ENCODE data around the gene AGBL4. TPM values are rescaled to one million over a fixed set of nuclear protein-coding genes. Genes with fewer than 3 reads are reported as not detected.

Gene AGBL4
- total RNA-seq, 4 donors from 2014 or later, result 0.13 TPM; not detected in 3

DNA sequence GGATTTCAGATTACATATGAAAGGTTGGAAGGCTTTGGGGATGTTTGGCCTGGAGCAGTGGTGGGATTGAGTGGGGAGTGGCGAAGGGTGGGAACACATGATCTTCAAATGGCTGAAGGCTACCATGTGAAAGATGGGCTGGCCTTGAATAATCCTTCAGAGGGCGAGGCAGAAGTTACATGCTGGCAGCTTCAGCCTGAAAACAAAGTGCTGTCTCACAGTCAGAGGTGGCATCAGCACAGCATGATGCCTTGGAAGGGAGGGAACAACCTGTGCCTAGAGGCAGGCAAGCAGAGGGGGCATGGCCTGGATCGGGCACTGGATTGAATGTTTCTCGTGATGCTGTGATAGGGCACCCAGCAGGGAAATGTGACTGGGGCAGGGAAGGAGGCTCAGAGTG lies 1377.9 kb downstream of the AGBL4 start:
- Histone ChIP-seq H3K27me3 (no peaks in the 10 kb centered on the region), H3K9me3 (no peaks in the 10 kb centered on the region), H3K4me3 (no peak overlapping the region), H3K4me1 (no peaks in the 10 kb centered on the region), H3K36me3 (no peaks in the 10 kb centered on the region), H3K27ac (replicated peaks in 1 of 4) (no peak overlapping the region)
- TF ChIP-seq POLR2AphosphoS5 (IDR thresholded peaks at IDR 0.05) (no peak), EP300 (IDR thresholded peaks at IDR 0.05) (no peak), CTCF (IDR thresholded peaks at IDR 0.05) (no peak)
- intact Hi-C loops (cut with DNase I), result no loop called here
- WGBS, result 78% methylated on average over 4 of the region's 4 CpGs
- no peak for DNase-seq (ENCODE audit: extremely low spot score)

GRCh38 chr1:48644905-48645605 lies 1378.7 kb downstream of the AGBL4 start:
- Histone ChIP-seq H3K9me3 (no peaks in the 10 kb centered on the region), H3K27ac (replicated peaks in 1 of 4) (no peak overlapping the region), H3K27me3 (no peaks in the 10 kb centered on the region), H3K4me1 (no peaks in the 10 kb centered on the region), H3K4me3 (no peak overlapping the region), H3K36me3 (no peaks in the 10 kb centered on the region)
- no peak for DNase-seq (ENCODE audit: extremely low spot score)
- WGBS, result 85% methylated on average over 3 of the region's 3 CpGs
- TF ChIP-seq POLR2A (IDR thresholded peaks at IDR 0.05; ENCODE audit: low read depth) (no peak), POLR2AphosphoS5 (IDR thresholded peaks at IDR 0.05) (no peak), CTCF (IDR thresholded peaks at IDR 0.05) (no peak), EP300 (IDR thresholded peaks at IDR 0.05) (no peak)
- intact Hi-C loops (cut with DNase I), result no loop called here

DNA sequence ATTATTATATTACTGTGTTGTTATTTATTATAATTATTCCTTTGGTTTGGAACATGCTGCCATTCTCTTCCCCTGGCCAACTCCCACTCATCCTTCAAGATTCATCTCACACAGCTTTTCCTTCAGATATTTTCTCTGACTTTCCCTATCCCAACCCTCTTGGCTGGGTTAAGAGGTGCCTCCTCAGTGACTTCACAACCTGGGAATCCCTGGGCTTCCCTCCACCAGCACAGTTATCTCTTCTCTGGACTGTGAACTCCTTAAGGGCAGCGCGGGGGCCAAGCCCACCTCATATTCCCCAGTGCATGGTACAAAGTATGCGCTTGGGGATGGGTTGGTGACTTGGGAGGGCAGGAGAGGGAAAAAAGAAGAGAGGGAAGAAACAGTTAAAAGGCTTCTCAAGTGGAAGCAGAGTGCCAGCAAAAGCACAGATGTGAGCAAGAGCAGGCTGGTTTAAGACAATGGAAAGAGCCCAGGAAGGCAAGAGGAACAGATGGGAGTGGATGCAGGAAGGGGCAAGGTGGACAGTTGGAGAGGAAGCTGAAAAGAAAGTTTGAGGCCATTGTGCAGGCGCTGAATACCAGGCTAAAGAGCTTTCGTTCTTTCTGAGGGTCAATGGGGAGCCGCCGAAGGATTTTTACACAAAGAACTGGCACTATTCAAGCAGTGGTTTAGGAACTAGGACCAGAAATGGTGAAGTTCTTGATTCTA lies 1379.4 kb downstream of the AGBL4 start:
- no peak for DNase-seq (ENCODE audit: extremely low spot score)
- no peaks in the 10 kb centered on the region for H3K9me3 ChIP-seq
- no peaks in the 10 kb centered on the region for H3K27me3 ChIP-seq
- TF ChIP-seq EP300 (IDR thresholded peaks at IDR 0.05) (no peak), POLR2AphosphoS5 (IDR thresholded peaks at IDR 0.05) (no peak), POLR2A (IDR thresholded peaks at IDR 0.05; ENCODE audit: low read depth) (no peak), CTCF (IDR thresholded peaks at IDR 0.05) (no peak)
- no peak overlapping the region for H3K27ac ChIP-seq (replicated peaks in 1 of 4)
- H3K4me3 ChIP-seq, result no peak overlapping the region
- H3K4me1 ChIP-seq, result no peaks in the 10 kb centered on the region
- H3K36me3 ChIP-seq, result no peaks in the 10 kb centered on the region
- 95% methylated on average over 7 of the region's 7 CpGs for WGBS
- intact Hi-C loops (cut with DNase I), result no loop called here

DNA sequence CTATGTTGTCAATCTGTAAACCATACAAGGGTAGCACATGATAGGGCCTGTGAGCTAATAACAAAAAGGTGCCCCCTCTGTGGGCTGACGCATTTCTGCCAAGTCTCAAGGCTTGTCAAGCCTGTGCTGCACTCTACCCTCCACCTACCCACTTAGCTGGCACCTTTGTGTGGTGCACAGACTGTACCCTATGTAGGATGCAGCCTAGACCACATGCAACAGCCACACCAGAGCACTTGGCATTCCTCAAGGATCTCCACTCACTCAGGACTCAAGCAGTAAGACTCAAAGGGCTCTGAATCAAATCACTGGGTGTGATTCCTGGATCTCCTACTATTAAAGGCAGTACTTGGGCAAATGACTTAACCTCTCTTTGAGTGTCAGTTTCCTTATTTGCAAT lies 1380.6 kb downstream of the AGBL4 start:
- H3K9me3 ChIP-seq, result no peaks in the 10 kb centered on the region
- H3K27ac ChIP-seq (replicated peaks in 1 of 4), result no peak overlapping the region
- no peaks in the 10 kb centered on the region for H3K36me3 ChIP-seq
- no peak for TF ChIP-seq POLR2AphosphoS5 (IDR thresholded peaks at IDR 0.05)
- no peak for TF ChIP-seq EP300 (IDR thresholded peaks at IDR 0.05)
- no peak for TF ChIP-seq POLR2A (IDR thresholded peaks at IDR 0.05; ENCODE audit: low read depth)
- no peak for TF ChIP-seq CTCF (IDR thresholded peaks at IDR 0.05)
- H3K27me3 ChIP-seq, result no peaks in the 10 kb centered on the region
- DNase-seq (ENCODE audit: extremely low spot score), result no peak
- intact Hi-C loops (cut with DNase I), result no loop called here
- H3K4me3 ChIP-seq, result no peak overlapping the region
- 92% methylated on average over 1 of the region's 1 CpG for WGBS
- H3K4me1 ChIP-seq, result no peaks in the 10 kb centered on the region
